ENCODE results near the gene TMEM63C.

TMEM63C gene

DNA sequence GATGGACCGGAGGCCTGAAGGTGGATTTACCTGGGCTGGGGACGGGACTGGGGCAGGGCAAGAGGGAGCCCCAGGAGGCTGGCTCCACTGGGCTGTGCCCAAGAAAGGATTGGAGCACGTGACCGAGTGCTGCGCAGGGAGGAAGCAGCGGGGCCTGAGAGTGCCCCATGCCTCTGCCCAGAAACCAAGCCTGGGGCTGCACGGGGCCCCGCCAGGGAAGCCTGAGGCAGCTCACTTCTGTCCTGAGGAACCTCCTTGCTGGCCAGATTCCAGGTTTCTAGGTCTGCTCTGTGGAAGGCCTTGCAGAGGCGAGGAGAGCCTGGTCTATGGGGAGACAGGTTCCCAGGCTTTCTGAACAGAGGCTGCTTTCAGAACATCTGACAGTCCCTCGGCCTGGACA lies 79.0 kb downstream of the TMEM63C start:
- H4K20me1 ChIP-seq (ENCODE audit: insufficient read depth, low read length): no peaks in the 10 kb centered on the region
- H3K79me2 ChIP-seq (ENCODE audit: low read length): no peaks in the 10 kb centered on the region
- H3K4me1 ChIP-seq (ENCODE audit: low read length): no peaks in the 10 kb centered on the region
- H3K9ac ChIP-seq (ENCODE audit: low read length): no peak overlapping the region
- H3K4me2 ChIP-seq (ENCODE audit: low read depth, low read length): no peak overlapping the region
- H3K36me3 ChIP-seq (replicated peaks; ENCODE audit: insufficient read depth, low read length): no peaks in the 10 kb centered on the region
- H3F3A ChIP-seq (ENCODE audit: insufficient read depth, low read length): no peaks in the 10 kb centered on the region
- no peaks in the 10 kb centered on the region for H3K9me2 ChIP-seq (replicated peaks; ENCODE audit: insufficient read depth, low read length)
- TF ChIP-seq EZH2 (optimal IDR thresholded peaks at IDR 0.05; ENCODE audit: low read depth, low read length) (no peak), EZH2phosphoT487 (IDR thresholded peaks at IDR 0.05; ENCODE audit: low read length) (no peak)
- TF ChIP-seq, protein P1, sequence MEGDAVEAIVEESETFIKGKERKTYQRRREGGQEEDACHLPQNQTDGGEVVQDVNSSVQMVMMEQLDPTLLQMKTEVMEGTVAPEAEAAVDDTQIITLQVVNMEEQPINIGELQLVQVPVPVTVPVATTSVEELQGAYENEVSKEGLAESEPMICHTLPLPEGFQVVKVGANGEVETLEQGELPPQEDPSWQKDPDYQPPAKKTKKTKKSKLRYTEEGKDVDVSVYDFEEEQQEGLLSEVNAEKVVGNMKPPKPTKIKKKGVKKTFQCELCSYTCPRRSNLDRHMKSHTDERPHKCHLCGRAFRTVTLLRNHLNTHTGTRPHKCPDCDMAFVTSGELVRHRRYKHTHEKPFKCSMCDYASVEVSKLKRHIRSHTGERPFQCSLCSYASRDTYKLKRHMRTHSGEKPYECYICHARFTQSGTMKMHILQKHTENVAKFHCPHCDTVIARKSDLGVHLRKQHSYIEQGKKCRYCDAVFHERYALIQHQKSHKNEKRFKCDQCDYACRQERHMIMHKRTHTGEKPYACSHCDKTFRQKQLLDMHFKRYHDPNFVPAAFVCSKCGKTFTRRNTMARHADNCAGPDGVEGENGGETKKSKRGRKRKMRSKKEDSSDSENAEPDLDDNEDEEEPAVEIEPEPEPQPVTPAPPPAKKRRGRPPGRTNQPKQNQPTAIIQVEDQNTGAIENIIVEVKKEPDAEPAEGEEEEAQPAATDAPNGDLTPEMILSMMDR (IDR thresholded peaks at IDR 0.05; ENCODE audit: low read length): no peak
- H3K27ac ChIP-seq (ENCODE audit: low read length): no peak overlapping the region
- no peaks in the 10 kb centered on the region for H3K27me3 ChIP-seq (replicated peaks; ENCODE audit: insufficient read depth, low read length)
- H2AFZ ChIP-seq (ENCODE audit: low read length): no peak overlapping the region
- H3K4me3 ChIP-seq (ENCODE audit: low read length): no peak overlapping the region
- no peaks in the 10 kb centered on the region for H3K9me3 ChIP-seq (replicated peaks; ENCODE audit: insufficient read depth, low read length)
- DNase-seq: no peak

DNA sequence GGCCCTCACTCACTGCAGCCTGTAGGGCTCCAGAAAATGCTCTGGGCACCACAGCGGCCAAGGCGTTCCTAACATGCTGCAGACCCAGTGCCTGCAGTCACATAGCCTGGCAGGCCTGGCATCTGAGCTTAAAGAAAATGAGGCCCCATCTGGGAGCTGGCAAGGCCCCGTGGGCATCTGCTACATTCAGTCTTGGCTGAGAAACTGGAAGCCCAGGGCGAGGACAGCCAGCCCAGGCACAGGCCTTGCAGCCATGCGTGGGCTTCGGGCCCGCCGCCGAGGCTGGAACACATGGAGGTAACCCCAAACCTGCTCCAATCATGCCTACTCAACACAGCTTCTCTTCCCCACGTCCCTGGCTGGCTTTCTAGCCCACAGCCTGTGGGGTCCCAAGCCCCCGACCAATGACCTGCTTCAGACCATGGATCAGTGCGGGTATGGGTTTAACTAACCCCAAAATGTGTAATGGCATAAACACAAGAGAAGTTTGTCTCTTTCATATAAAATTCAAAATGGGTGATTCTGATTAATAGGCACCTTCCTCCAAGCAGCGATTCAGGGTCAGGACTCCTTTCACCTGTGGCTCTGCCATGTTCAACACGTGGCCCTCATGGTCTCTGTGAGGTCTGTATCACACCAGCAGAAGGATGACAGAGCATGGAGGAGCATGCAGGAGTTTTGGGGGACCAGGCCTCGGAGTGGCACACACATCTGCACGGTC lies 83.0 kb downstream of the TMEM63C start:
- H3K4me1 ChIP-seq (ENCODE audit: low read length): no peaks in the 10 kb centered on the region
- H3K9me2 ChIP-seq (replicated peaks; ENCODE audit: insufficient read depth, low read length): no peaks in the 10 kb centered on the region
- H3K9ac ChIP-seq (ENCODE audit: low read length): no peak overlapping the region
- H3F3A ChIP-seq (ENCODE audit: insufficient read depth, low read length): no peaks in the 10 kb centered on the region
- no peak overlapping the region for H2AFZ ChIP-seq (ENCODE audit: low read length)
- no peaks in the 10 kb centered on the region for H3K27me3 ChIP-seq (replicated peaks; ENCODE audit: insufficient read depth, low read length)
- H3K4me3 ChIP-seq (ENCODE audit: low read length): no peak overlapping the region
- no peak overlapping the region for H3K4me2 ChIP-seq (ENCODE audit: low read depth, low read length)
- no peak for DNase-seq
- TF ChIP-seq, protein P1 (IDR thresholded peaks at IDR 0.05; ENCODE audit: low read length): no peak
- no peak for TF ChIP-seq EZH2phosphoT487 (IDR thresholded peaks at IDR 0.05; ENCODE audit: low read length)
- TF ChIP-seq EZH2 (optimal IDR thresholded peaks at IDR 0.05; ENCODE audit: low read depth, low read length): no peak
- no peak overlapping the region for H3K27ac ChIP-seq (ENCODE audit: low read length)
- no peaks in the 10 kb centered on the region for H3K9me3 ChIP-seq (replicated peaks; ENCODE audit: insufficient read depth, low read length)
- no peaks in the 10 kb centered on the region for H3K79me2 ChIP-seq (ENCODE audit: low read length)
- H4K20me1 ChIP-seq (ENCODE audit: insufficient read depth, low read length): no peaks in the 10 kb centered on the region
- no peaks in the 10 kb centered on the region for H3K36me3 ChIP-seq (replicated peaks; ENCODE audit: insufficient read depth, low read length)

GRCh38 chr14:77265187-77265515 lies 83.6 kb downstream of the TMEM63C start:
- H2AFZ ChIP-seq (ENCODE audit: low read length): no peak overlapping the region
- no peaks in the 10 kb centered on the region for H3K79me2 ChIP-seq (ENCODE audit: low read length)
- no peaks in the 10 kb centered on the region for H3F3A ChIP-seq (ENCODE audit: insufficient read depth, low read length)
- no peak overlapping the region for H3K9ac ChIP-seq (ENCODE audit: low read length)
- no peak for DNase-seq
- no peaks in the 10 kb centered on the region for H4K20me1 ChIP-seq (ENCODE audit: insufficient read depth, low read length)
- H3K9me3 ChIP-seq (replicated peaks; ENCODE audit: insufficient read depth, low read length): no peaks in the 10 kb centered on the region
- TF ChIP-seq EZH2 (optimal IDR thresholded peaks at IDR 0.05; ENCODE audit: low read depth, low read length) (no peak), EZH2phosphoT487 (IDR thresholded peaks at IDR 0.05; ENCODE audit: low read length) (no peak)
- TF ChIP-seq, protein P1 (IDR thresholded peaks at IDR 0.05; ENCODE audit: low read length): no peak
- H3K4me3 ChIP-seq (ENCODE audit: low read length): no peak overlapping the region
- H3K27ac ChIP-seq (ENCODE audit: low read length): no peak overlapping the region
- H3K27me3 ChIP-seq (replicated peaks; ENCODE audit: insufficient read depth, low read length): no peaks in the 10 kb centered on the region; the same call in 1 of the 2 replicates
- H3K9me2 ChIP-seq (replicated peaks; ENCODE audit: insufficient read depth, low read length): no peaks in the 10 kb centered on the region
- H3K4me2 ChIP-seq (ENCODE audit: low read depth, low read length): no peak overlapping the region
- no peaks in the 10 kb centered on the region for H3K4me1 ChIP-seq (ENCODE audit: low read length)
- no peaks in the 10 kb centered on the region for H3K36me3 ChIP-seq (replicated peaks; ENCODE audit: insufficient read depth, low read length)

All from MM.1S (cell line).